ENCODE results near the gene FRMD4B.

Gene FRMD4B

GRCh38 chr3:69304396-69304795, 81.5 kb downstream of the FRMD4B start:
- DNase-seq (ENCODE audit: insufficient read length, low spot score): no peak
- no peak for FAIRE-seq
- TF ChIP-seq CTCF (IDR thresholded peaks at IDR 0.05; ENCODE audit: insufficient read depth, missing control alignments): no peak

- FAIRE-seq (peak; percentile 44), DNase-seq (ENCODE audit: insufficient read length, low spot score) (no peak)
- no peak for TF ChIP-seq CTCF (IDR thresholded peaks at IDR 0.05; ENCODE audit: insufficient read depth, missing control alignments)
These were observed 85.6 kb downstream of the FRMD4B start for GRCh38 chr3:69300296-69300695.

GRCh38 chr3:69299344-69299743, 86.5 kb downstream of the FRMD4B start:
- FAIRE-seq: no peak

GRCh38 chr3:69297501-69297900, 88.4 kb downstream of the FRMD4B start:
- no peak for FAIRE-seq
- no peak for TF ChIP-seq CTCF (IDR thresholded peaks at IDR 0.05; ENCODE audit: insufficient read depth, missing control alignments)
- no peak for DNase-seq (ENCODE audit: insufficient read length, low spot score)

More at GRCh38 chr3:69299344-69299743, 86.5 kb downstream of the FRMD4B start:
- no peak for DNase-seq (ENCODE audit: insufficient read length, low spot score)
- no peak for TF ChIP-seq CTCF (IDR thresholded peaks at IDR 0.05; ENCODE audit: insufficient read depth, missing control alignments)

- FAIRE-seq: no peak
- no peak for TF ChIP-seq CTCF (IDR thresholded peaks at IDR 0.05; ENCODE audit: insufficient read depth, missing control alignments)
- no peak for DNase-seq (ENCODE audit: insufficient read length, low spot score)
These were observed 88.9 kb downstream of the FRMD4B start for GRCh38 chr3:69296995-69297394.

GRCh38 chr3:69294014-69294766, 91.7 kb downstream of the FRMD4B start:
- no peak for DNase-seq (ENCODE audit: insufficient read length, low spot score)
- FAIRE-seq: no peak
- no peak for TF ChIP-seq CTCF (IDR thresholded peaks at IDR 0.05; ENCODE audit: insufficient read depth, missing control alignments)

- TF ChIP-seq CTCF (IDR thresholded peaks at IDR 0.05; ENCODE audit: insufficient read depth, missing control alignments): no peak
- FAIRE-seq (no peak), DNase-seq (ENCODE audit: insufficient read length, low spot score) (no peak)
These were observed 92.8 kb downstream of the FRMD4B start for GRCh38 chr3:69292959-69293574.

Measured in D721Med (cell line).